ENCODE results near the gene RNF41.

GRCh38 chr12:56237552-56237951 is 15.8 kb upstream of the RNF41 start:
- no peak for TF ChIP-seq CTCF (IDR thresholded peaks at IDR 0.05)
- no peak for TF ChIP-seq POLR2AphosphoS5 (IDR thresholded peaks at IDR 0.05)
